Natural killer cell (primary cell): ENCODE results near the gene ZNF546. TPM values are rescaled to one million over a fixed set of nuclear protein-coding genes. Genes with fewer than 3 reads are reported as not detected.

Experiments
- ATAC-seq, 3 donors: fragments of 150-1000 bp in 2 of 3; fragments of 200-7000 bp in 1 of 3; cut with Tn5 transposase; 1 replicate in 1 of 3; 2 replicates in 2 of 3; pipeline ENCODE4 v1.10.0; 2021; ENCODE audit warnings: mild to moderate bottlenecking in 2 of 3, moderate library complexity in 2 of 3
- DNase-seq, 2 donors: peaks; one replicate each; pipeline versions ENCODE4 v3.0.0 to v3.0.0-alpha.2; 2013 to 2021; ENCODE audit warnings: mixed read lengths in 1 of 2
- H3K27ac ChIP-seq: one replicate; pipeline ENCODE4 v1.5.1; 2013; ENCODE audit warnings: mild to moderate bottlenecking, low read length
- H3K27me3 ChIP-seq: one replicate; pipeline ENCODE4 v1.6.1; 2013; ENCODE audit warnings: low read length; ENCODE audit not compliant: control insufficient read depth, insufficient read depth
- H3K36me3 ChIP-seq: one replicate; pipeline ENCODE4 v1.6.1; 2013; ENCODE audit warnings: low read length; ENCODE audit not compliant: control insufficient read depth, insufficient read depth
- H3K4me1 ChIP-seq: one replicate; pipeline ENCODE4 v1.6.1; 2013; ENCODE audit warnings: low read length; ENCODE audit not compliant: control insufficient read depth, insufficient read depth
- H3K4me3 ChIP-seq: one replicate; pipeline ENCODE4 v1.5.1; 2013; ENCODE audit warnings: low read length
- H3K9me3 ChIP-seq: one replicate; pipeline ENCODE4 v1.6.1; 2013; ENCODE audit warnings: low read length; ENCODE audit not compliant: control insufficient read depth, insufficient read depth
- H3K27ac Mint-ChIP-seq, 2 donors: one replicate each; pipeline ENCODE4 v1.8.0; 2022; ENCODE audit warnings: mild to moderate bottlenecking in 2 of 2, mixed read lengths in 2 of 2, moderate library complexity in 1 of 2
- H3K27me3 Mint-ChIP-seq, 2 donors: one replicate each; pipeline ENCODE4 v1.8.0; 2022; ENCODE audit warnings: low read depth in 2 of 2, mixed read lengths in 2 of 2
- H3K36me3 Mint-ChIP-seq: one replicate; pipeline ENCODE4 v1.8.0; 2022; ENCODE audit warnings: mixed read lengths
- H3K4me1 Mint-ChIP-seq, 2 donors: one replicate each; pipeline ENCODE4 v1.8.0; 2022; ENCODE audit warnings: mixed read lengths in 2 of 2
- H3K4me3 Mint-ChIP-seq: one replicate; pipeline ENCODE4 v1.8.0; 2022; ENCODE audit warnings: mild to moderate bottlenecking, moderate library complexity, mixed read lengths
- H3K9me3 Mint-ChIP-seq, 2 donors: one replicate each; pipeline ENCODE4 v1.8.0; 2022; ENCODE audit warnings: mixed read lengths in 2 of 2
- CTCF ChIP-seq: fragments of 200-600 bp; IDR thresholded peaks from one replicate; pipeline ENCODE4 v1.8.0; 2022; ENCODE audit warnings: antibody characterized with exemption
- WGBS: methylation state at CpG from one replicate; pipeline ENCODE4 v1.1.7; 2013; ENCODE audit warnings: missing lambda C conversion rate; ENCODE audit not compliant: insufficient coverage; 5-methylcytosine and 5-hydroxymethylcytosine counted together
- intact Hi-C: fragments of 100-400 bp; cut with micrococcal nuclease; formaldehyde crosslinking; loops from one replicate; pipeline ENCODE4 v1.14.2; 2022
- total RNA-seq, 4 donors: library from RNA; stranded (reverse); fragments of 120-200 nt in 1 of 4; gene quantifications; one replicate each; pipeline versions ENCODE4 v1.2.3 to v1.2.4, GENCODE V29; 2013 to 2022

Gene ZNF546
- total RNA-seq, 3 donors from 2014 or later (not counting 1 experiment from before 2014, with no cell fraction given), result 3.3 to 4.0 (median 3.8) TPM

- Mint-ChIP-seq H3K36me3 (peaks cover 27% of the 10 kb centered on the region), H3K27me3 (no peaks in the 10 kb centered on the region), H3K4me1 (no peaks in the 10 kb centered on the region), H3K4me3 (no peak overlapping the region), H3K9me3 (peaks cover 0 to 8% of the 10 kb centered on the region in 2 donors), H3K27ac (no peak overlapping the region)
- intact Hi-C loops, result no loop called here
- peaks cover 35% of the 10 kb centered on the region for H3K36me3 ChIP-seq
- H3K27ac ChIP-seq, result no peak overlapping the region
- H3K27me3 ChIP-seq, result no peaks in the 10 kb centered on the region
- H3K4me3 ChIP-seq, result no peak overlapping the region
- WGBS, result 89% methylated on average over 4 of the region's 4 CpGs
- DNase-seq (no peak), ATAC-seq (no peak)
- no peaks in the 10 kb centered on the region for H3K4me1 ChIP-seq
- no peak for TF ChIP-seq CTCF
- no peaks in the 10 kb centered on the region for H3K9me3 ChIP-seq
Measured at GRCh38 chr19:40005691-40006272, 8.9 kb downstream of the ZNF546 start.

- Histone ChIP-seq H3K27me3 (no peaks in the 10 kb centered on the region), H3K27ac (no peak overlapping the region), H3K4me1 (no peaks in the 10 kb centered on the region), H3K36me3 (peaks cover 35% of the 10 kb centered on the region), H3K9me3 (no peaks in the 10 kb centered on the region), H3K4me3 (no peak overlapping the region)
- intact Hi-C loops, result no loop called here
- TF ChIP-seq CTCF, result no peak
- Mint-ChIP-seq H3K4me1 (no peaks in the 10 kb centered on the region), H3K36me3 (peaks cover 27% of the 10 kb centered on the region), H3K27ac (no peak overlapping the region), H3K4me3 (no peak overlapping the region), H3K9me3 (peaks cover 0 to 8% of the 10 kb centered on the region in 2 donors), H3K27me3 (no peaks in the 10 kb centered on the region)
- no peak for ATAC-seq
- no peak for DNase-seq
- 93% methylated on average over 1 of the region's 1 CpG for WGBS
Measured at GRCh38 chr19:40006273-40006691, 9.4 kb downstream of the ZNF546 start.

- Mint-ChIP-seq H3K9me3 (peaks cover 0 to 18% of the 10 kb centered on the region in 2 donors), H3K4me1 (no peaks in the 10 kb centered on the region), H3K27me3 (no peaks in the 10 kb centered on the region), H3K36me3 (peaks cover 59% of the 10 kb centered on the region), H3K27ac (no peak overlapping the region), H3K4me3 (no peak overlapping the region)
- no peak for ATAC-seq
- H3K4me3 ChIP-seq, result no peak overlapping the region
- peaks cover 41% of the 10 kb centered on the region for H3K36me3 ChIP-seq
- DNase-seq, result no peak
- H3K9me3 ChIP-seq, result peaks cover 3% of the 10 kb centered on the region
- intact Hi-C loops, result no loop called here
- no peaks in the 10 kb centered on the region for H3K4me1 ChIP-seq
- H3K27ac ChIP-seq, result no peak overlapping the region
- TF ChIP-seq CTCF, result no peak
- H3K27me3 ChIP-seq, result no peaks in the 10 kb centered on the region
Measured at GRCh38 chr19:40009674-40010073, 12.8 kb downstream of the ZNF546 start.

GRCh38 chr19:40013991-40014390 is 17.1 kb downstream of the ZNF546 start:
- Histone ChIP-seq H3K4me1 (no peaks in the 10 kb centered on the region), H3K36me3 (peaks cover 15% of the 10 kb centered on the region), H3K27ac (no peak overlapping the region), H3K9me3 (peaks cover 17% of the 10 kb centered on the region), H3K27me3 (no peaks in the 10 kb centered on the region), H3K4me3 (no peak overlapping the region)
- Mint-ChIP-seq H3K4me1 (no peaks in the 10 kb centered on the region), H3K27ac (no peak overlapping the region), H3K36me3 (peaks cover 51% of the 10 kb centered on the region), H3K27me3 (no peaks in the 10 kb centered on the region), H3K9me3 (peaks cover 0 to 23% of the 10 kb centered on the region in 2 donors), H3K4me3 (no peak overlapping the region)
- no peak for TF ChIP-seq CTCF
- DNase-seq (no peak), ATAC-seq (no peak)
- intact Hi-C loops, result no loop called here
- WGBS, result 90% methylated on average over 2 of the region's 4 CpGs
